Stimulated activated CD4-positive, alpha-beta T cell treated with anti-CD3 and anti-CD28 coated beads, Interleukin-2, amount 100 ng/mL, for 4 hours (primary cell): ENCODE measurements around the gene ANKZF1.
A peak's percentile ranks its signal among the peaks of the same experiment; 100 is the strongest.

ENCODE experiments used
- DNase-seq: peaks from one replicate; pipeline ENCODE4 v3.0.0-alpha.2; 2020; ENCODE audit warnings: low read depth

The ANKZF1 gene

GRCh38 chr2:219228041-219228910 lies 1.3 kb upstream of the ANKZF1 start:
- DNase-seq: no peak

- DNase-seq: no peak
These were observed 698 bp upstream of the ANKZF1 start for GRCh38 chr2:219228911-219229304.

- no peak for DNase-seq
These were observed 494 bp downstream of the ANKZF1 start for GRCh38 chr2:219230059-219230540.

DNA sequence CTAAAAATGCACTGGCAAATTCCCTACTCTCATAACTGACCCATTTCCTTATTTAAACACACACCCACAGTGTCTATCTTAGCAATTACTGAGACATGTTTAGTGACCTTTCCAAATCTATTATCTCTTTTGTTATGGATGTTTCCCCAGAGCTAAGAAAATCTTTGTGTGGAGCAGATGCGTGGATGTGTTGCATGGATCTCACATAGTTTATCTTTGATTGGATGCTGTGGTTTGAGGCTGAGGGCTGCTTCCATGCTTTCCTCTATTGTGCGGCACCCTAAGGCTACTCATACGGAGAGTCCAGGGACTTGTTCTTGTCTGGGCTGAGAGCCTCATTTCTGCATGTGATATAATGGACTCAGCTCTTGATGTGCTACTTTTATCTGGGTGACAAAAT lies 4.7 kb downstream of the ANKZF1 start:
- no peak for DNase-seq

- DNase-seq: no peak
These were observed 13.7 kb downstream of the ANKZF1 start for GRCh38 chr2:219243291-219243761.

DNA sequence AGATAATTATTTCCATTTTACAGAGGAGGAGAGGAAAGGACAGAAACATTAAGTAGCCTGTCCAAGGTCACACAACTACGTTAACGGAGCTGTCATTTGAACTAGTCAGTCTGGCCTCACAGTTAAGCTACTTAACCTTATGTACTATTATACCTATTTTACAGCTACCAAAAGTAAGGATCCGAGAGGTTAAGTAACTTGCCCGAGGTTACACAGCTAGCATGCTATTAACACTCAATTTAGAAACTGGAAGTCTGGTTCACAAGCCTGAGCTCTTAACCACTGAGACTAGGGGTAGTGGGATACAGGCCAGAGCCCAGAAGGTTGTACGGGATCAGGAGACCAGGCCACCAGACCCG lies 15.2 kb downstream of the ANKZF1 start:
- DNase-seq: no peak

DNA sequence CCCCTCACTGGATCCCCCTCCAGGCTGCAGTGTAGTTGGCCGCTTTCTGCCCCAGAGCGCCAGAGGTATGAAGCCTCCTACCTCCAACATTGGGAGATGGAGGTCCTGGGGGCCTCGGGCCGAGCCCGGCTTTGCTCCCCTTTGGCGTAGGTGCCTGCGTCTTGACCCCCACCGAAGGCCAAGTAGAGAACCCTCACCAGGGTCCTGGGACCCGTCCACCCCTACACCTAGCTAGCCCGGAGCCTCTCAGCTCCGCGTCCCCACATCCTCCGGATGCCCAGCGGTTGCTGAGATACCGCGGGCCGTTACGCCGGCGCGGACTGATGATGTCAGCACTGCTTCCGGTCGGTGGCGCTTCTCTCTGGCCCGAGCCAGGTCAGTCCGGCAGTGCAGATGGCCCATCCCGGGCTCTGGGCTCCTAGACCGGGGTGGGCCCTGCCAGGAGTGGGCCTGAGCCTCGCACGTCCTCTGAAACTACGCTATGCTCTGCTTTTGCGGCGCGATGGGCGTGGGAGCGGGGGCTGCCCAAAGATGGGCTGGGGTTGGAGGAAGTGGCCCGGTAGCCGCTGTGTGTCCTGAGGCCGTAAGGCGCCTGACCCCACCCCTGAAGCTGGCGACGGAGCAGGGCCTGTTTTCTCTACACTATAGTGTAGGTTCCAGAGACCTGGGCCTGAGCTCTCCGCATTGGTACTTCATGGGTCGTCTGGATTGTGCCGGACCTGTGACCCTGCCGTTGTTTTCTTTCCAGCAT lies 15.7 kb downstream of the ANKZF1 start, which contains the start of the genes GLB1L and STK16:
TSS of gene GLB1L (minus strand) at position 297 of the 751 bp plus-strand sequence. CDS start 1,871 bp downstream, outside the sequence.
TSS of gene STK16 (plus strand) at position 332 of the 751 bp plus-strand sequence. CDS start 521 bp downstream, outside the sequence.
- DNase-seq: peak; percentile 76

DNA sequence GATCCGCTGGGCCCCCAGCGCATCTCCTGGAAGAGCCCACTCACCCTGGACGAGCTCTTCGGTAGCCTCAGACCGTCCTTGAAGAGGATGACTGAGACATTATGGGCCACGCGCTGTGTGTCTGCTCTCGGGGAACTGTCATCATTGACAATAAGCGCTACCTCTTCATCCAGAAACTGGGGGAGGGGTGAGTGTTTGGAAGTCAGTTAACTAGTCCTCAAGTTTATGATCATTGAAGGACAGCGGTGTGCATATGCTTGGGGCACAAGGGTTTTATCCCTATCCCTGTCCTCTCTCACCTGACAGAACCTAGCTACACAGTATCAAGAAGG lies 16.3 kb downstream of the ANKZF1 start:
- no peak for DNase-seq

GRCh38 chr2:219246559-219246958 lies 17.0 kb downstream of the ANKZF1 start:
- no peak for DNase-seq

DNA sequence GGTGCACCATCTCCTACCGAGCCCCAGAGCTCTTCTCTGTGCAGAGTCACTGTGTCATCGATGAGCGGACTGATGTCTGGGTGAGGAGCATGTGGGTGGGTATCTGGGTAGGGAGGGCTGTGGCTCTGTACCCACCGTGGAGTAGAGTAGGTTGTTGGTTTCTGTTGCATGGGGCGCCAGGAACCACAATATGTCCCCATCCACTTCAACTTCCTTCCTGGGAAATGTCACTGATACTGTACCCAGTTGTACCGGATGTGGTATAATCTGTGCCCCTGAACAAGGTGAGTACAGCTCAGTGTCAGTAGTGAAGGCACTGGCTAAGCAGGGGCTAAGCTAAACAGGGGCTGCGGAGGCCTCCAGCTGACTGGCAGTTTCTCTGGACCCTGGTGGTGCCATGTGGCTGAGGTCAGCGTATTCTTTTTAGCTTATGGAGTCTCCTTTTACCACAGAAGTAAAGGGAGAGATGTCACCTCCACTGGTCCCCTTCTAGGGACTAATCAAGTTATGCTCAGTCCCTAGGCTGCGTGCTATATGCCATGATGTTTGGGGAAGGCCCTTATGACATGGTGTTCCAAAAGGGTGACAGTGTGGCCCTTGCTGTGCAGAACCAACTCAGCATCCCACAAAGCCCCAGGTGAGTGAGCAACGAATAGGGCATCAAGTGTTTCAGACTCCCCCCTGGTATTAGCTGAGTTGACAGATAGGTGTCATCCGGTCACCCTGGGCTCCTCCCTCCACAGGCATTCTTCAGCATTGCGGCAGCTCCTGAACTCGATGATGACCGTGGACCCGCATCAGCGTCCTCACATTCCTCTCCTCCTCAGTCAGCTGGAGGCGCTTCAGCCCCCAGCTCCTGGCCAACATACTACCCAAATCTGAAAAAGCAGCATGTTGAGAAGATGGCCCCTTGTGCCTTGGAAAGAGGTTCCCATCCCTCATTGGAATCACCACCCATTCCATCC lies 18.4 kb downstream of the ANKZF1 start:
- peak; percentile 62 for DNase-seq

- DNase-seq: no peak
These were observed 19.2 kb downstream of the ANKZF1 start for GRCh38 chr2:219248845-219249202.

DNA sequence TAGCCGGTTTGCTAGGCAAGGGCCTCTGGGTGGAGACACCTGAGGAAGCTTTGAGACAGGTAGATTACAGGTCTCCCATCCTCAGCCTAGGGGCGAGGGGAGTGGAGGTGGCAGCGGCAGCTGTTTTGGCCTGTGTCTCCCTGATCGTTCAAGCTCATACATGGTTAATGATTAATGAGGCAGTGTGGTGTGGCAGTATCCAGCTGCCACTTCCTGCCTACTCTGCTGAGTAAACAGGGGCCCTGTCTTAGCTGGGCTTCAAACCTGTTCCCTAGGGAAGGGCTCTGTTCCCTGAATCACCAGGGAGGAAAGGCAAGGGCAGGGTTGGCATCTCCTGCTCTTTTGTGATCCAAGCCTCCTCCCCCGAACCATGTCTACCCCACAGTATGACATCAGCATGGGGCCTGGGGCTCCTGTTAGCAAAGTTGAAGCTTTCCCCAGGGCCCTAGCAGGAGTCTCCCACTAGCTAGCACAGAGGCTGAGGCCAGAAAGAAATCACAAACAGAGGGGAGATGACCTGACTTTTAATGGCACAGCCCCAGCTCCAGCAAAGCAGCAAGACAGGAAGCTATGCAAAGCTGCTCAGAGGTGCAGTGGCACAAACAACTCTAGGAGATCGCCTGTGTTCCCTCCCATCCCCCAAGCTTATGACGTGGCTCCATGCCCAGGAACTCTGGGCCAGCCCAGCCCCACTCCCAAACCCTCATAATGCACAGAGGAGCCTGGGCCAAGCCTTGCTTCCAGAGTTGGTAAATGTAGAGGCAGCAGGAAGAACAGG lies 19.8 kb downstream of the ANKZF1 start:
- DNase-seq: peak; percentile 23

DNA sequence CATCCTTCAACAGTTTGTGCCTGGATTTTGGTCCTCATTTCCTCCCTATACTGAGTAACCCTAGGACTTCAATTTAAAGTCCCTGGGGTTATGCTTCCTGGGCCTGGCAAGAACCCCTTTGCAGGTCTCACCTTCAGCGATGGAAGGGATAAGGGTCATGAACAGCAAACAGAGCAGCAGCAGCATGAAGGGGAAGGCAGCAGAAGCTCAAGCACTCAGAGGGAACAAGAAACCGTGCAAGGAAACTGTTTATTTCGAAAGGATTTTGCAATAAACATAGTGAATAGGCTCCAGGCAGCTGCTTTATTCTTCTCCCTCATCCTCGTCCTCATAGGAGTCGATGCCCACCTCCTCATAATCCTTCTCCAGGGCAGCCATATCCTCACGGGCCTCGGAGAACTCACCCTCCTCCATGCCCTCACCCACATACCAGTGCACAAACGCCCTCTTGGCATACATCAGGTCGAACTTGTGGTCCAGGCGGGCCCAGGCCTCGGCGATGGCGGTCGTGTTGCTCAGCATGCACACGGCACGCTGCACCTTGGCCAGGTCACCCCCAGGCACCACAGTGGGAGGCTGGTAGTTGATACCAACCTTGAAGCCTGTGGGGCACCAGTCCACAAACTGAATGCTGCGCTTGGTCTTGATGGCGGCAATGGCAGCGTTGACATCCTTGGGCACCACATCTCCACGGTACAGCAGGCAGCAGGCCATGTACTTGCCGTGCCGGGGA lies 20.6 kb downstream of the ANKZF1 start:
- no peak for DNase-seq

- DNase-seq: no peak
These were observed 22.1 kb downstream of the ANKZF1 start for GRCh38 chr2:219251656-219252055.

DNA sequence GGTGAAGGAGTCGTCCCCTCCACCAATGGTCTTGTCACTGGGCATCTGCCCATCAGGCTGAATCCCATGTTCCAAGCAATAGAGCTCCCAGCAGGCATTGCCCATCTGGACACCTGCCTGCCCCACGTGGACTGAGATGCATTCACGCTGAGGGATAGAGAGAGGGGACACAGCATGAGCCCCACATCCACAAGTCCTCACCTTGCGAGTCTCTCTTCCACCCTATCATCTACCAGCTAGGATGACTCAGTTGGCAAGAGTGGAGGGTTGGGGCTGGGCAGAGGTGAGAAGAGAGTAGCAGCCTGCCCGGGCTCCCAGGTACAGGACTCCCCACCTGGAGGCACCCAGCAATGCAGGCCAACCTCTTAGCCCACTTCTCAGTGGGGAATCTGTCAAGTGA lies 22.5 kb downstream of the ANKZF1 start:
- peak; percentile 32 for DNase-seq

GRCh38 chr2:219252570-219252899 lies 22.9 kb downstream of the ANKZF1 start:
- peak; percentile 28 for DNase-seq

- DNase-seq: peak; percentile 21
These were observed 23.5 kb downstream of the ANKZF1 start, which contains the start of gene TUBA4B for GRCh38 chr2:219252900-219253752. Gene TUBA4B, plus strand, starts transcription at chr2:219253243. Its CDS starts 165 bp downstream, at chr2:219253408.

- peak; percentile 89 for DNase-seq
These were observed 24.4 kb downstream of the ANKZF1 start, which contains the start of gene TUBA4A for GRCh38 chr2:219253753-219254589. Gene TUBA4A, minus strand, starts transcription at chr2:219253918. Its CDS starts 60 bp downstream, at chr2:219253858.
